Renal cortex interstitium (tissue), 11 donors: ENCODE measurements around the gene AACS. TPM values are rescaled to one million over a fixed set of nuclear protein-coding genes. Genes with fewer than 3 reads are reported as not detected.
"Not testable (repeated sequence)": the region's sequence is repeated elsewhere in the genome, so short reads cannot be mapped to it uniquely, and the experiment has no call there.

Source experiments
- DNase-seq, 11 donors: peaks; one replicate each; pipeline ENCODE4 v3.0.0-alpha.2; 2013; ENCODE audit warnings: low read depth in 9 of 11, low spot score in 4 of 11; ENCODE audit errors: extremely low read depth in 1 of 11
- polyA plus RNA-seq, 3 donors: library from polyadenylated mRNA; unstranded; fragments of 120-200 nt; gene quantifications; one replicate each; pipeline ENCODE4 v1.2.1, GENCODE V29; 2013; ENCODE audit not compliant: insufficient read length in 3 of 3

AACS gene
- polyA plus RNA-seq, 3 donors: 21.7 to 26.2 (median 25.7) TPM

DNA sequence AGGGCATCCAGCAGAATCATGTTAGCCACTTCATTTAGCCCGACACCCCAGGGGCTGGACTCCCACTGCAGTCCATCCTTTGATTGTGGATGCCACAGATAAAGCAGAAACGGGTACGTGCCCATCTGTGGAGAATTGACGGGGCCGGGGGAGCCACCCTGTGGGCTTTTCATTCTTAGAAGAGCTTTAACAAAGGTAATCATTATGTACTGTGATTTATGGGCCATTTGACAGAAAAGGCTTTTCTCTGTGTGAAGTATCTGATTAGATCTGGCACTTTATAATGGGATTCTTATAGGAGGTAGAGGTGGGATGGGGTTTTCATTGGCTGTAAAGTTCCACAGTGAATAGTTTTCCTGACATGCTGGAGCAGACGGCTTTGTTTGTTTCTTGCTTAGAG, 40.4 kb downstream of the AACS start:
- DNase-seq: no peak

DNA sequence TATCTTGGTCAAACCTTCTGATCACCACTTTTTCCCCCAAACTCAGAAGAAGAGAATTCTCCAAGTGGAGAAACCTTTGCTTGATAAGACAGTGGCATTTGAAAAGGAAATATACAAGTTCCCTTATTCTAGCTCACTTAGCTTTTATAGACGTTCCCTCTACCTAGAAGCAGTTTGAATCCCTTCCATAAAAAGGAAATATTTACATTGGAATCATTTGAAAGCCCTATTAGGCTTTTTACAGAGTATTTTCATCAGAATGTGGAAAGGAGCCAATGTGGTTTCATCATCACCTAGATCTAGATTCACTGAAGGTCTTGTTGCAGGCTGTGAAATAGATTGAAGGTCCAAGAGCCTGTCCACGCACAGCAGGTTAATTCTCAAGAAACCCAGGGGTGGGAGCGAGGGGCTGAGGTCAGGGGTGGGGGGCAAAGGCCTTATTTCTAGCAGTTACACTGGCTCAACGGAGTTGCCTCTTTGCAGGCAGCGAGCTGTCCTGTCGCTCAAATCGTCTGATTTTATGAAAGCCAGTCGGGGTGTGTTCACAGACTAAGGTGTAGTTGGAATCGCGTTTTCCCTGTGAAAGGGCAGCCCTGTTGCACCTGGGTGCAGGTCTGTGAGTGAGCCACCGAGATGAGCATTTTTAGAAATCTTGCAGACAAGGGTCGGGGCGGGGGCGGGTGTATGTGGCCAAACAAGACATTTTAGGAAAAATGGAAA, 45.6 kb downstream of the AACS start:
- DNase-seq: no peak

DNA sequence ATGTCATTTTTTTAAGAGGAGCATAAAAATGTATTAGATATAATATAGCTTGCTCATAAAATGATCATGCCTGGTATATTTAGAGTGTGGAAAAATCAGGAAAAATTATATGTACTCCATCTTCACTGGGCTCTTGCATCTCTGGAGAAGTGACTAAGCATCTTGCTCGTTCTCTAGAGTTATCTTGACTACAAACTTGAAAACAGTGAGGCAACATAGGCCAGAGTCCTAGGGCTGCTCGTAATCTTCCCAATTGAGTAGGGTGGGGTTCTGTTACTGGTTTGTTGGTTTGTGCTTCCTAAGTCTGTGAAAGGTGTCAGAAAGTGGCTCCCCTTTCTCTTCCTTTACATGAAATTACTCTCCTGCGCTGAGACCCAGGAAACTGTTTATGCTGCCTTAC, 46.2 kb downstream of the AACS start:
- no peak for DNase-seq

DNA sequence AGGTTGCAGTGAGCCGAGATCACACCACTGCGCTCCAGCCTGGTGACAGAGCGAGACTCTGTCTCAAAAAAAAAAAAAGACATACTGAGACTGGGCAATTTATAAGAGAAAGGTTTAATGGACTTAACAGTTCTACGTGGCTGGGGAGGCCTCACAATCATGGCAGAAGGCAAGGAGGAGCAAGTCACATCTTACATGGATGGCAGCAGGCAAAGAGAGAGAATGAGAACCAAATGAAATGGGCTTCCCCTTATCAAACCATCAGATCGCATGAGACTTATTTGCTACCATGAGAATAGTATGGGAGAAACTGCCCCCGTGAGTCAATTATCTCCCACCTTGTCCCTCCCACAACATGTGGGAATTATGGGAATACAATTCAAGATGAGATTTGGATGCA, 47.4 kb downstream of the AACS start:
- not testable (repeated sequence) for DNase-seq

DNA sequence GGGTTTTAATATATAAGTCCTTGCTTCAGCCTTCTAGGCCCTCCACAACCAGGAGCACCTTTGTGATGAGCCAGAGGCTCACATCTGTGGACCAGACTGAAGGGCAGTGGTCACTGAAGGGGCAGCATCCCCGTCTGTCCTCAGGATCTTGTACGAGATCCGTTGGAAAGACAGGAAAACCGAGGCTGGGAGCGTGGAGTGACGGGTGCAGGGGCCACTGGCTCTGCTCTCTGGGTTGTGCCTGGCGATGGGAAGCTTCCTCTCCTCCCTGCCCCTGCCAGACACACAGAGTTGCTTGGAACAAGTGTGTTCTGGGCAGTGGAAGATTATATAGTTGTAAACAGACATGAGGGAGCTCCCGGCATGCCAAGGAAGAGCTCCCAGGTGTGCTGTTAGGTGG, 48.0 kb downstream of the AACS start:
- DNase-seq: no peak

DNA sequence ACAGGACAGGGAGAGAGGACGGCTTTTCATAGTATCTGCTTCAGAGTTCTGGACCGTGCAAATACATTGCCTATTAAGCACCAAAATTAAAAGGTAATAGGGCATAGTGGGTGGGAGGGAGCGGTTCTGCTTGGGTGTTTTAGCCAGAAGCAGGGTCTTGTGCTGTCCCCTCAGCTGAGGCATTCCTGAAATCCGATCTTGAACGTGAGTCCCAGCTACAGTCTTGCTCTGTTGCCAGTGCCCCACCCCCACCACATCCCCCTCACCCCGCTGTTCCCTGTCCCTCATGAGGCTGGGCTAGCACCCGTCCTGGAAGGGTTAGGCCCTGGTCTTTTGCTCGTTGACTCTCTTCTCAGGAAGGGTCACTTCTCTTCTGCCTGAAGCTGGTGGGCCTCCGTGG, 48.6 kb downstream of the AACS start:
- peak in 1 of 11 donors; percentile 41 for DNase-seq

DNA sequence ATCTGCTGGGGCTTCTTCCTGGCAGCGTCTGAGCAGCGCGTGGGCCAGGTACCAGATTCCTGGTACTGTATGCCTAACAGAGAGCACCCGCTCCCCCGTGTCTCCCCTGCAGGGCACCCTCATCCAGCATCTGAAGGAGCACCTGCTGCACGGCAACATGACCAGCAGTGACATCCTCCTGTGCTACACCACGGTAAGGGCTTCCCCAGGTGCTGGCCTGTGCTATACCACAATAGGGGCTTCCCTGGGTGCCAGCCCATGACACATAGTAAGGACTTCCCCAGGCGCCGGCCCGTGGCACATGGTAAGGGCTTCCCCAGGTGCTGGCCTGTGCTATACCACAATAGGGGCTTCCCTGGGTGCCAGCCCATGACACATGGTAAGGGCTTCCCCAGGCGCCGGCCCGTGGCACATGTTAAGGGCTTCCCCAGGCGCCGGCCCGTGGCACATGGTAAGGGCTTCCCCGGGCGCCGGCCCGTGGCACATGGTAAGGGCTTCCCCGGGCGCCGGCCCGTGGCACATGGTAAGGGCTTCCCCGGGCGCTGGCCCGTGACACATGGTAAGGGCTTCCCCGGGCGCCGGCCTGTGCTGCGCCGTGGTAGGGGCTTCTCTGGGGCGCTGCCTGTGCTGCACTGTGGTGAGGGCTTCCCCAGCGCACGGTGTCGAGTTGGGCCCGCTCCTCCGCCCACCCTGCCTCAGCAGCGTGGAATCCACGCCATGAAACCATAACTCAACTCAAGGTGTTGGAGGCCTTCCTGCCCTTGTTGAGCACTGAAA, 49.3 kb downstream of the AACS start:
- DNase-seq: no peak

DNA sequence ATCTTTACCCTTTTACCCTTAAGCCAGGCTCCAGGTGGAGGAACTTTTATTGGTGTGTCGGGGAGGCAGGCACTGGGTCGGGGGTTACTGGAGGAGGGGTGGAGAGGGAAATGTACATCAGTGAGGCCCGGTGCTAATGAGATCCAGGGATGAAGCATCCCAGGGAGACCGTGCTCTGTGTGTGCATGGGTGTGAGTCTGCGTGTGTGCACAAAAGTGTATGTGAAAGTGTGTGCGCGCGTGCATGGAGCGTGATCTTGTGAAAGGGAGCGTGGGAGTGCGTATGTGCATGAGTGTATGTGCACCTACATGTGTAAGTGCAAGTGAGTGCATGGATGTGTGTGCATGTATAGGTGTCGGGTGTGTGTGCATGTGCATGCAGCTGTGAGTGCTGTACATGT, 55.3 kb downstream of the AACS start:
- no peak for DNase-seq

DNA sequence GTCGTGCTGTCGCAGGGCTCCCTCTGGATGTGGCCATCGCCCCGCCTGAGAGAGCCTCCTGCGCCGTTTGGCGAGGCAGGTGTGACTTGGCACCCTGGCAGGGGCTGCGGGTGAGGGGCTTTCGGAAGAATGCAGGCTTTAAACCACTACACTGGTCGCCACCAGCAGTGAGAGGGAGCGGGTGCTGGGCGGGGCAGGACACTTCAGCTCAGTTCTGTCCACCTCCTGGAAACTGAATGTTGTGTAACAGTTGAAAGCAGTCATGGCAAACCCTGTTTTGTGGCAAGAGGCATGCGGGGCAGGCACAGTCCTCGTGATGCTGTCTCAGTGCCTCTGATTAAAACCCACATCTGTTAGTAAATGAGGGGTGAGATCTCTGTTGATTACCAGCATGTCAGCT, 55.9 kb downstream of the AACS start:
- DNase-seq: no peak

DNA sequence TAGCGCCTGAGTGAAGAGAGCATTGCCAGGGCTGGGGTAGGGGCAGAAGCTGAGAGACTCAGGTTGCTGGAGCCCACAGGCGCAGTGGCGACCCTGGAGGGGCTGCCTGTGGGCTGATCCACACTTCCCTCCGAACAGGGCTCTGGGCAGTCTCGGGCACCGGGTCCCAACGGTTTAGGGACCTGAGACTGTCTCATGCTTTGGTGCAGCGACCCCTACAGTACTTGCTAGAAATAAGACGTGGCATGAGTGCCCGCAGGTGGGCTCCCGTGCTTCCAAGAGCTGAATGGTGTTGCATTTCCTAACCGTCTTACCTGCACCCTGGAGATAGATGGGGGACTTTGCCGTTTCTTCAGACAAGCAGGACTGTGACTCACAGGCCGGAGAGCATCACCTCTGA, 57.4 kb downstream of the AACS start:
- no peak for DNase-seq

DNA sequence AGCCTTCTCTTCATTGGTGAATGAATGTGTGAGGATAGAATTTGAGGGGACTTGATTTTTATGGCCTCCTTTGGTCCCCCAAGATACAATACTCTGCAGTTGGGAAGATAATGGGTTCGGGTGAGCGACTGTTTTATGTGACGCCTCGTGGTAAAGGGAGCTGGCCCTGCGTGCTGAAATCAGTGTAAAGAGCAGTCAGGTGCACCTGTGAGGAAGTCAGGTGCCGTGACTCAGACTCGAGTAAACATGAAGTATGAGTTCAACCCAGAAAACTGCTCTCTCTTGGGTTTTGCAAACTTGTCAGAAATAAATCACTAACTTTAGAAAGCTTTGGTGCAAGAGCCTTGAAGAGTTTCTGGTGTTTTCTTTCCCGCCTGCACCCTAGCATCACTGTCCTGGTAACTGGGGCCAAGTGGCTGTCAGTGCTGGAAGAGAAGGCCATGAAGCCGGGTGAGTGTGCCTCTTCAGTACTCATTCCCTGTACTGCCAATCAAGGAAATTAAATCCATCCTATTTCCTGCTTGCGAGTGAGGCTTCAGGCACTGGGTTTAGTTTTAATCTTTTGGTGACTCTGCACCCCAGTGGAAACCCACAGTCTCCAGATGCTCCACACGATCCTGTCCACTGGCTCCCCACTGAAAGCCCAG, 59.2 kb downstream of the AACS start:
- no peak for DNase-seq

DNA sequence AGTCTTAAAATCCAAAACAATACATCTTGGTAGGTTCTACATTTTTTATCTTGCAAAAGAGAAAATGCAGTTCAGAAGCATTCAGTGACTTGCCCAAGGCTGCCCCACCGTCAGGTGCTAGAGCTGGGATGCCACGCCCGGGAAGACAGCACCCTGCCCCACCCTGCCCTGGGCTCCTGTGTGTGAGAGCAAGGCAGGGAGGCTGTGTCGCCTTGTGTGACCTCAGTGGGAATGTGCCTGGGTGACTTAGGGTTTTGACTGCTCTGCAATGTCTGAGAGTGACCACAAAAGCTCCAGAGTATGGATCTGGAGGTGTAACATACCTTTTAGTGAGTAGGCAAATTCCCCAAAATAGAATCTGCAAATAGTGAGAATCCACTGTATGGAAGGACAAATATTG, 60.0 kb downstream of the AACS start:
- no peak for DNase-seq

DNA sequence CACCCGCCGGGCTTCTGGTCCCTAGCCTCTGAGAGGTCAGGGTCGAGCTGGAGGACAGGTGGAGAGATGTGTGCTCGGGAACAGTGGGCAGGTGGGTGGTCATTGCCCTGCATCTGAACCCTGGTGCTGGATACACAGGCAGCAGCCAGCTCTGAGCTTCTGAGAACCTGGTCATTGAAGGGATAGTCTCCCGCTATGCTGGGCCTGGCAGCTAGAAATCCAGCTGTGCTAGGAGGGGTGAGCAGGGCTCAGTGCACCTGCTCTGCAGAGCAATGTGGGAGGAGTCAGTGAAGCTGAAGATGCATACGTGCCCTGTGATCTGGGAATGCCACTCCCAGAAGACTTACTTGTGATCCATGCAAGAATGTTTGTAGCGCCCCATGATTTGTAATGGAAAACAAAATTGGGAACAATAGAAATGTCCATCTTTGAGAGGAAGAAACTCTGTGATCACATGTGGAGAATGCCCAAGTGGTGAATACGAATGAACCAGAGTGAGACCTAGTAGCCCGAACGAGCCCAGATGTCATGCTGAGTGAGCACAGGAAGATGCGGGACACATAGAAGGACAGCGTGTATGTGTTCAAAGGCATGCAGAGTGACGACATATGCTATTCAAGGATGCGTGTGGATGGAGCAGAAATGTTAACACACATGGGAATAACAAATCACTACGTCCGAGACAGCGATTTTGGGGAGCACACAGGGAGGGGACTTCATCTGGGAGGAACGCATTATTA, 63.4 kb downstream of the AACS start:
- DNase-seq: no peak

DNA sequence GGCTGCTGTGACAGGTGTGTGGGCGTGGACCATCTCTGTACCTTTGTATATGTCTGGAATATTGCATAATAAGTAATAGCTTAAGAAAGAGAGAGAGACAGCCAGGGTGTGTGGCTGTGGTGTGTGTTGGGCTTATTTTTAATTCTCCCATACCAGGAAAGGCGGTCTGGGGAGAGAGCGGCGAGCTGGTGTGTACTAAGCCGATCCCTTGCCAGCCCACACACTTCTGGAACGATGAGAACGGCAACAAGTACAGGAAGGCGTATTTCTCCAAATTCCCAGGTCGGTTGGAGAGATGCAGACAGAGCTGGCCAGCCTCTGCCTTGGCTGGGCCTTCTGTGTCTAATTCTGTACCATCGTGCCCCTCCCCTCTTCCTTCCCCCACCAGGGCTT, 63.9 kb downstream of the AACS start:
- DNase-seq: no peak

DNA sequence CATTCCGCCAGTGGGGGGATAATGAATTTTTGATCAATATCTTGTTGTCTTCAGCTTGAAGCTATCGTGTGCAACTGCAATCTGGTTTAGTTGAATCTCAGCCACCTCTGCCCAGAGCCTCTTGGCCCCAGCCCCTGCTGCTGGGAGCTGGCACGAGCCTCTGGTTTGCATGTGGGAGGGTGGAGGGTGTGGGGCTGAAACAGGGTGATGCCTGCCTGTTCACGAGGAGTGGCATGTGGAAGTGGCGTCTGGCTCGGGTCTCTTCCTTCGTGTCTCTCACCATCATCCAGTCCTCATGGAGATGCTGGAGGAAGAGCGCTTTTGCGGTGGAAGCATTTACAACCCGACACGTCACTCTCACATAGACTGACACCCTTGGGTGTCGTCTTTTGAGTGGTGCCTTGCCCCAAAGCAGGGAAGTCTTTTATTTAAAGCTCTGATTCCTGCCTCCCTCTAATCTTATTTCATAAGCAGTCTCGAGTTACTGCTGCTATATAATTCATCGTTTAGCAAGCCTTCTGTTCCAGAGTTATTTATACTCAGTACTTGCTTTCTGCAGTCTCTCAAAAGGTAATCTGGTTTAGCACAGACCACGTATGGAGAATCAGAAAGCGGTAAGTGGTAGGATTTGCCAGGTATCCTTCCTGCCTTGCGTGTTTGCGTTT, 64.5 kb downstream of the AACS start:
- no peak for DNase-seq

DNA sequence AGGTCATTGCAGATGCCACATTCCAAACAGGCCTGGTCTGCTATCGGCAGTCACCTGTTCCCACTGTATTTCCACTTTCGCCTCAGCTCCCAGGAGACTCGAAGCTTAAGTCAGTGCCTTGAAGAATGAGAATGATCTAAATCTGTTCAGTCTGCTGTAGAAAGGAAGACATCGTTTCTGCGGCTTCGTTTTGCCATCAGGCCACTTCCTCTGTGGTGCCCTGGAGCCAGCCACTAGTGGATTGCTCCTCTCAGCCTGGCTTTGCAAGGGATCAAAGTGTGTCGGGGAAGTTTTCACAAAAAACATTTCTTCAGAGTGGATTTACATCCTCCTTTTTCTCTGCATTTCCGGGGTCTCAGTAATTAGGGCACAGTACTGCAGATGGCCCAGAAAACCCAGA, 66.7 kb downstream of the AACS start:
- no peak for DNase-seq

DNA sequence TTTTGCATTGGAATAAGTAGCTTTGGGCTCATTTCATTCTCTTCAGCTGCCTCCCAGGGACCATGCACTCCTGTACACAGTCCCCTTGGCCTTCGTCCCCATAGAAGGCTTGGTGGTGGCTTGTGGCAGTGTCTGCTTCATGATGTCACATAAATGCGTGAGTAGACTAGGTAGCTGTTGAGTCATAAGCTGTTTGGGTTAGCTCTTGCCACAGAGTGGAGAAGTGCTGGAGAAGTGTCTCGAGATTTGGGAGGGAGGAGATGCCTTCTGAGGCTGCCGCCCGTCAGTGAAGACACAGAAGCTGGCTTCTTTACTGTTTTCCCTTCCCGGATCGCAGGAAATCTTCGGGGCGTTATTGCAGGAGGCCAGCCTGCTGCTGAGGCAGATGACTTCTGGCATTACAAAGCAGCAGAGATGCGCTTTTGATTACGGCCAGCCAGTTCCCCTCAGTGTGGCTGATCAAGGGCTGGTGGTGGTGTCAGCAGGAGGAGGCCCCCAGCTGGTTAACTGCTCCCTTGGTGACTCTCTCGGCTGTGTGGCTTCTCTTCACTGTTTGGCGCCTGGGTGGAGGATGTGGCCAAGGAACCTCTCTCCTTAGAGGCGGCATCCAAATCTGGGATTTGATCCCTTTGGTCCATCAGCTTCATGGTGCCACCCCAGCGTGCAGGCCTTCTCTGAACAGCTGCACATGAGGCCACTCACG, 67.6 kb downstream of the AACS start:
- DNase-seq: no peak

DNA sequence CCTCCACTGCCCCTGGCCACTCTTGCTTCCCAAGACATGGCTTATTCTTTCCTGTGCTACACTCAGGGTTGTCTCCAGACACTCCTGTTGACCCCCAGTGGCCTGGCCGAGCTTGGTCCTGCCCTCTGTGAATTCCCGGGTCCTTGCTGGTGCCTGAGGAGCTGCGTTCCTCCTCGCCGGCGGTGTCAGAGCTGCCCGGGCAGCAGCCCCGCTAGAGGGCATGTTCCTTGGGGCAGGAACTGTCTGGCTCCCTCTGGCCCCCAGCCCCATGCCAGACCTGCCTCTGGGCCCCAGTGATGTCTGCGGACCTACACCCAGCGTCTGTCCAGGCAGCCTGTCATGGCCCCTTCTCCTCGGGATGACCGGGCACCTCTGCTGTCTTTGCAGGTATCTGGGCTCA, 68.4 kb downstream of the AACS start:
- no peak for DNase-seq

DNA sequence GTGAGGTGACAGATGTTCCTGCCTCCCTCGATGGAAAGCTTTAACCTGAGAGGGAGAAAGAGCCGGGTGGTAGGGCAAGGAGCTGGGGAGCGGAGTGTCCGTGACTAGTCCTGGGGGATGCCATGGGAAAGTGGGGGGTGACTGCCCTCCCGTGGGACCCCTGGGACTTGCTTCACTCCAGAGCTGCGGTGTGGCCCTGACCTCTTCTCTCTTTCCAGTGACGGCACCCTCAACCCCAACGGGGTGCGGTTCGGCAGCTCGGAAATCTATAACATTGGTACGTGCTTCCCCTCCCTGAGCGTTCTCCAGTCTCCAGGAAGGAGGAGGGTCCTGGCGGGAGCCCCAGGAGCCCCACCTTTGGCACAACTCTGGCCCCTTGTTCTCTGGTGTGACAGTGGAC, 69.3 kb downstream of the AACS start:
- no peak for DNase-seq
